ENCODE data around the gene TMEM94. TPM values are rescaled to one million over a fixed set of nuclear protein-coding genes. Genes with fewer than 3 reads are reported as not detected.

The TMEM94 gene
- total and polyA plus RNA-seq, 2 of the 13 experiments (the other 11 are each of a cell fraction or from before 2014, with no cell fraction given): 32.6 to 134 TPM

DNA sequence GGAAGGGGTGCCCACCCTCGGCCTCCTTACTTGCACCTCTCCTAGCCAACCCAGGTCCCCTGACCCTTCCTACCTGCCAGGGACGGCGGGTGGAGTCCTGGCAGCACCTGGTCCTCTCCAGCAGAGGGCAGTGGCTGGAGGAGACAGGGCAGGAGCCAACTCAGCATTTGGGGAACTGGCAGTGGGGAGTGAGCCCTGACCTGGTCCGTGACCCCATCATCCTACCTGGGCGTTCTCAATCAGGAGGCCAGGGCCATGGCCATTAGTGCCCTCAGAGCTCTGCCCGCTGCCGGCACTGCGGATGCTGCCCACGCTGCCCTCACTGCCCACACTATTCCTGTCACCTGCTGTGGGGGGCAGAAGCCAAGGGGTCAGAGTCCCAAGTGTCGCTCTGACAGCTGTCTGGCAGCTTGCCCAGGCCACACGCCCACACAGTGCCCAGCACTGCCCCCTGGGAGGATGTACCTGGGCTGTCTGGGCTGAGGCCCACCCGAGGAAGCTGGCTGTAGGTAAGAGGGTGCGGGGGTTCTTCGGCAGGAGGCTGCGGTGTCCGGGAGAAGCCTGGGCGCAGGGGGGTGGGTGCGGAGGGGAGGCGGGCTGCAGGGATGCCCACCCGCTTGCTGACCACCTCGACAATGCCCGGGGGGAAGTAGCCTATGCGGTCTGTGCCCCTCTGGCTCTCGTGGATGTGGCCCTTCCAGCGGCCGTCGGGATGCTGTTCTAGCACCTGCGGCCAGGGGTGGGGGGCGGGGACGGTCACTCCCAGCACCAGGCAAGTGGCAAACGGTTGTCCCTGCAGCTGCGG, 48.1 kb downstream of the TMEM94 start (continued):
- TF ChIP-seq, protein P1, sequence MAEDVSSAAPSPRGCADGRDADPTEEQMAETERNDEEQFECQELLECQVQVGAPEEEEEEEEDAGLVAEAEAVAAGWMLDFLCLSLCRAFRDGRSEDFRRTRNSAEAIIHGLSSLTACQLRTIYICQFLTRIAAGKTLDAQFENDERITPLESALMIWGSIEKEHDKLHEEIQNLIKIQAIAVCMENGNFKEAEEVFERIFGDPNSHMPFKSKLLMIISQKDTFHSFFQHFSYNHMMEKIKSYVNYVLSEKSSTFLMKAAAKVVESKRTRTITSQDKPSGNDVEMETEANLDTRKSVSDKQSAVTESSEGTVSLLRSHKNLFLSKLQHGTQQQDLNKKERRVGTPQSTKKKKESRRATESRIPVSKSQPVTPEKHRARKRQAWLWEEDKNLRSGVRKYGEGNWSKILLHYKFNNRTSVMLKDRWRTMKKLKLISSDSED (CRISPR knock-in tag; IDR thresholded peaks at IDR 0.05): no peak
- TF ChIP-seq BHLHE40 (IDR thresholded peaks at IDR 0.05; ENCODE audit: low read length): no peak
- TF ChIP-seq, protein P2, sequence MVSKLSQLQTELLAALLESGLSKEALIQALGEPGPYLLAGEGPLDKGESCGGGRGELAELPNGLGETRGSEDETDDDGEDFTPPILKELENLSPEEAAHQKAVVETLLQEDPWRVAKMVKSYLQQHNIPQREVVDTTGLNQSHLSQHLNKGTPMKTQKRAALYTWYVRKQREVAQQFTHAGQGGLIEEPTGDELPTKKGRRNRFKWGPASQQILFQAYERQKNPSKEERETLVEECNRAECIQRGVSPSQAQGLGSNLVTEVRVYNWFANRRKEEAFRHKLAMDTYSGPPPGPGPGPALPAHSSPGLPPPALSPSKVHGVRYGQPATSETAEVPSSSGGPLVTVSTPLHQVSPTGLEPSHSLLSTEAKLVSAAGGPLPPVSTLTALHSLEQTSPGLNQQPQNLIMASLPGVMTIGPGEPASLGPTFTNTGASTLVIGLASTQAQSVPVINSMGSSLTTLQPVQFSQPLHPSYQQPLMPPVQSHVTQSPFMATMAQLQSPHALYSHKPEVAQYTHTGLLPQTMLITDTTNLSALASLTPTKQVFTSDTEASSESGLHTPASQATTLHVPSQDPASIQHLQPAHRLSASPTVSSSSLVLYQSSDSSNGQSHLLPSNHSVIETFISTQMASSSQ (IDR thresholded peaks at IDR 0.05; ENCODE audit: low read depth): no peak
- TF ChIP-seq, protein P2 (CRISPR knock-in tag; IDR thresholded peaks at IDR 0.05; ENCODE audit: borderline replicate concordance): no peak
- no peak for TF ChIP-seq ZNF557 (CRISPR knock-in tag; IDR thresholded peaks at IDR 0.05)
- no peak for TF ChIP-seq ZNF644 (CRISPR knock-in tag; IDR thresholded peaks at IDR 0.05; ENCODE audit: low read depth)
- TF ChIP-seq ATRX (CRISPR knock-in tag; IDR thresholded peaks at IDR 0.05; ENCODE audit: borderline replicate concordance): no peak
- no peak for TF ChIP-seq SUZ12 (IDR thresholded peaks at IDR 0.05; ENCODE audit: low read depth, low read length)
- TF ChIP-seq ZNF44 (CRISPR knock-in tag; IDR thresholded peaks at IDR 0.05): no peak
- no peak for TF ChIP-seq TRIM24 (CRISPR knock-in tag; IDR thresholded peaks at IDR 0.05)
- no peak for TF ChIP-seq IRF2 (CRISPR knock-in tag; IDR thresholded peaks at IDR 0.05)
- TF ChIP-seq ELF4 (CRISPR knock-in tag; IDR thresholded peaks at IDR 0.05; ENCODE audit: borderline replicate concordance): no peak
- no peak for TF ChIP-seq SRSF4 (IDR thresholded peaks at IDR 0.05; ENCODE audit: low read depth, low read length, poor library complexity, severe bottlenecking)
- TF ChIP-seq ARNT2 (CRISPR knock-in tag; IDR thresholded peaks at IDR 0.05; ENCODE audit: low read depth): no peak
- TF ChIP-seq ZNF883 (CRISPR knock-in tag; IDR thresholded peaks at IDR 0.05; ENCODE audit: not compliant biosample characterization): no peak
- TF ChIP-seq, protein P3, sequence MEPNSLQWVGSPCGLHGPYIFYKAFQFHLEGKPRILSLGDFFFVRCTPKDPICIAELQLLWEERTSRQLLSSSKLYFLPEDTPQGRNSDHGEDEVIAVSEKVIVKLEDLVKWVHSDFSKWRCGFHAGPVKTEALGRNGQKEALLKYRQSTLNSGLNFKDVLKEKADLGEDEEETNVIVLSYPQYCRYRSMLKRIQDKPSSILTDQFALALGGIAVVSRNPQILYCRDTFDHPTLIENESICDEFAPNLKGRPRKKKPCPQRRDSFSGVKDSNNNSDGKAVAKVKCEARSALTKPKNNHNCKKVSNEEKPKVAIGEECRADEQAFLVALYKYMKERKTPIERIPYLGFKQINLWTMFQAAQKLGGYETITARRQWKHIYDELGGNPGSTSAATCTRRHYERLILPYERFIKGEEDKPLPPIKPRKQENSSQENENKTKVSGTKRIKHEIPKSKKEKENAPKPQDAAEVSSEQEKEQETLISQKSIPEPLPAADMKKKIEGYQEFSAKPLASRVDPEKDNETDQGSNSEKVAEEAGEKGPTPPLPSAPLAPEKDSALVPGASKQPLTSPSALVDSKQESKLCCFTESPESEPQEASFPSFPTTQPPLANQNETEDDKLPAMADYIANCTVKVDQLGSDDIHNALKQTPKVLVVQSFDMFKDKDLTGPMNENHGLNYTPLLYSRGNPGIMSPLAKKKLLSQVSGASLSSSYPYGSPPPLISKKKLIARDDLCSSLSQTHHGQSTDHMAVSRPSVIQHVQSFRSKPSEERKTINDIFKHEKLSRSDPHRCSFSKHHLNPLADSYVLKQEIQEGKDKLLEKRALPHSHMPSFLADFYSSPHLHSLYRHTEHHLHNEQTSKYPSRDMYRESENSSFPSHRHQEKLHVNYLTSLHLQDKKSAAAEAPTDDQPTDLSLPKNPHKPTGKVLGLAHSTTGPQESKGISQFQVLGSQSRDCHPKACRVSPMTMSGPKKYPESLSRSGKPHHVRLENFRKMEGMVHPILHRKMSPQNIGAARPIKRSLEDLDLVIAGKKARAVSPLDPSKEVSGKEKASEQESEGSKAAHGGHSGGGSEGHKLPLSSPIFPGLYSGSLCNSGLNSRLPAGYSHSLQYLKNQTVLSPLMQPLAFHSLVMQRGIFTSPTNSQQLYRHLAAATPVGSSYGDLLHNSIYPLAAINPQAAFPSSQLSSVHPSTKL (CRISPR knock-in tag; IDR thresholded peaks at IDR 0.05): peak; percentile 29; the same call in 1 of the 2 replicates
- TF ChIP-seq ZNF652 (CRISPR knock-in tag; IDR thresholded peaks at IDR 0.05; ENCODE audit: borderline replicate concordance, low read depth): no peak
- no peak for TF ChIP-seq ZNF292 (CRISPR knock-in tag; IDR thresholded peaks at IDR 0.05; ENCODE audit: borderline replicate concordance, low read depth)
- peak; percentile 80 for TF ChIP-seq STAG1 (CRISPR knock-in tag; IDR thresholded peaks at IDR 0.05)
- TF ChIP-seq IKZF4 (CRISPR knock-in tag; IDR thresholded peaks at IDR 0.05; ENCODE audit: borderline replicate concordance, low read depth, not compliant biosample characterization): no peak
- TF ChIP-seq KDM3A (CRISPR knock-in tag; IDR thresholded peaks at IDR 0.05; ENCODE audit: low read depth): no peak

All from HepG2 (cell line).